AG04450 (cell line): ENCODE results near the gene ARMH1. TPM values are rescaled to one million over a fixed set of nuclear protein-coding genes. Genes with fewer than 3 reads are reported as not detected.

Experiments used
- CTCF ChIA-PET: fragments of 300-600, 350-600 bp; formaldehyde crosslinking; extraction: SDS; loops from one replicate; lab custom pipeline; 2022; ENCODE audit warnings: antibody characterized with exemption, inconsistent platforms; lab: Charles Lee
- POLR2A ChIA-PET: fragments of 350-600 bp; formaldehyde crosslinking; extraction: SDS; loops from one replicate; lab custom pipeline; 2021; ENCODE audit warnings: antibody characterized with exemption, inconsistent platforms; lab: Yijun Ruan, JAX
- DNase-seq: peaks from one replicate; pipeline ENCODE4 v3.0.0-alpha.2; 2011; ENCODE audit warnings: low read depth, low spot score
- H3K27ac ChIP-seq: one replicate; pipeline ENCODE4 v1.5.1; 2012; ENCODE audit warnings: low read depth, low read length, control low read depth
- H3K27me3 ChIP-seq: one replicate; pipeline ENCODE4 v1.6.0; 2012; ENCODE audit warnings: low read length; ENCODE audit not compliant: control insufficient read depth, insufficient read depth
- H3K4me3 ChIP-seq: 2 replicates; pipeline ENCODE4 v1.5.1; 2011; ENCODE audit warnings: mild to moderate bottlenecking, low read depth, low read length, control low read depth
- H3K9me3 ChIP-seq: 2 replicates; pipeline ENCODE4 v1.5.1; 2012; ENCODE audit warnings: low read length; ENCODE audit not compliant: control insufficient read depth, insufficient read depth
- CTCF ChIP-seq: IDR thresholded peaks from 2 replicates; pipeline ENCODE4 v1.5.1; 2011; ENCODE audit warnings: low read depth, low read length, control low read depth, inconsistent platforms
- polyA plus RNA-seq: library from polyadenylated mRNA; depleted of rRNA; stranded (reverse); fragments of >200 nt; gene quantifications from 2 replicates; pipeline ENCODE4 v1.2.3, GENCODE V29; 2011

Gene ARMH1
- polyA plus RNA-seq, 1 experiment: 2.7 TPM

DNA sequence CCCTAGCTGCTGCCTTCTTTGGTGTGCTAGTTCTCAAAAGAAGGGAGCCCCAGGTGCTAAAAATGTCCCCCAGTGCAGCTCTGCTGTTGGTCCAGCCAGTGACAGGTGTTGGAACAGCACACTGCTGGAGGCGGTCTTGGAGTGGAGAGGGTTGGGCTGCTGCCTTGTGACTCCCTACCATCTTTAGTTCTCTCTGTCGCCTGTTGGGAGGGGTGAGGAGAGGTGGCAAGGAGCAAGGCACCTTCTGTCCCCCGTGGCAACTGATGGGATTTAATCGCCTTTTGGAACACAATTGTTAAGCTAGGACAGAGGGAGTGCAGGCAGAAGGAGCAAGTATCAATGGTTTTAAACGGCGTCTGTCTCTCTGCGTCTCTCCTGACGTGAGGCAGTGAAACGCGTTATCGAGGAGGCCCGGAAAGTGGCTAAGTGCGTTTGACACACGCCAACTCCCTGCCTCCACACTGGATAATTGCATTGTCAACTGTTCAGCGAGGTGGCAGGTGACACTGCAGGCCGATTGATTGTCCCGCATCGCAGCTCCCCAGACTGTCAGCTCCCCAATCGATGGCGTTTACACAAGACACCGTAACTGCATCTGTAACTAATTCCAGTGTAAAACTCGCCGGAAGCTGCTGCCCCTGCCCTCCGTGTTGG is 34.2 kb upstream of the ARMH1 start:
- ChIA-PET CTCF (interaction anchor here (2.2 to 4.7 kb wide), 2 partner anchors 12 to 32 kb away, joined by 5 to 19 read pairs; no protein-coding TSS in a partner anchor), POLR2A (interaction anchor here (2.9 kb wide), 1 partner anchor 8 kb away, joined by 13 read pairs; no protein-coding TSS in a partner anchor)
- TF ChIP-seq CTCF: no peak

GRCh38 chr1:44641126-44642102 is 33.1 kb upstream of the ARMH1 start:
- H3K27ac ChIP-seq: no peak overlapping the region
- POLR2A ChIA-PET: interaction anchor here (2.9 kb wide), 1 partner anchor 9 kb away, joined by 13 read pairs; no protein-coding TSS in a partner anchor
- CTCF ChIA-PET: interaction anchor here (1.3 to 4.7 kb wide), 3 partner anchors 11 to 263 kb away, joined by 3 to 21 read pairs (median 19); no protein-coding TSS in a partner anchor

More for the DNA sequence above, 34.2 kb upstream of the ARMH1 start:
- H3K9me3 ChIP-seq: no peaks in the 10 kb centered on the region
- no peaks in the 10 kb centered on the region for H3K27me3 ChIP-seq
- no peak overlapping the region for H3K27ac ChIP-seq
- no peak for DNase-seq
- no peak overlapping the region for H3K4me3 ChIP-seq

GRCh38 chr1:44642255-44642654 is 32.3 kb upstream of the ARMH1 start:
- no peak for DNase-seq
- ChIA-PET CTCF (interaction anchor here (1.3 to 3.6 kb wide), 2 partner anchors 10 to 264 kb away, joined by 3 to 21 read pairs; no protein-coding TSS in a partner anchor), POLR2A (interaction anchor here (2.9 kb wide), 1 partner anchor 9 kb away, joined by 13 read pairs; no protein-coding TSS in a partner anchor)
- H3K27me3 ChIP-seq: no peaks in the 10 kb centered on the region
- H3K4me3 ChIP-seq: no peak overlapping the region
- TF ChIP-seq CTCF: no peak
- H3K9me3 ChIP-seq: no peaks in the 10 kb centered on the region
- H3K27ac ChIP-seq: no peak overlapping the region

More at GRCh38 chr1:44641126-44642102, 33.1 kb upstream of the ARMH1 start:
- Histone ChIP-seq H3K4me3 (no peak overlapping the region), H3K9me3 (no peaks in the 10 kb centered on the region), H3K27me3 (no peaks in the 10 kb centered on the region)
- TF ChIP-seq CTCF: no peak
- no peak for DNase-seq

GRCh38 chr1:44642925-44643324 is 31.6 kb upstream of the ARMH1 start:
- TF ChIP-seq CTCF: no peak
- DNase-seq: no peak
- Histone ChIP-seq H3K27me3 (no peaks in the 10 kb centered on the region), H3K4me3 (no peak overlapping the region), H3K9me3 (no peaks in the 10 kb centered on the region), H3K27ac (no peak overlapping the region)
- CTCF ChIA-PET: interaction anchor here (1.2 to 3.6 kb wide), 2 partner anchors 9 to 425 kb away, joined by 3 to 21 read pairs; no protein-coding TSS in a partner anchor
- POLR2A ChIA-PET: interaction anchor here (0.6 to 2.9 kb wide), 2 partner anchors 10 to 85 kb away, joined by 11 to 13 read pairs; no protein-coding TSS in a partner anchor
